ENCODE results near the gene NPAS3. TPM values are rescaled to one million over a fixed set of nuclear protein-coding genes. Genes with fewer than 3 reads are reported as not detected.

Gene NPAS3
- total and polyA plus RNA-seq, 2 donors (not counting 3 experiments of a cell fraction or from before 2014, with no cell fraction given): 0.10 to 0.13 TPM

GRCh38 chr14:33689680-33690079 is 751.0 kb downstream of the NPAS3 start:
- H2AFZ ChIP-seq (ENCODE audit: low read depth, low read length): no peak overlapping the region
- DNase-seq (ENCODE audit: low read depth, low spot score) (no peak), FAIRE-seq (no peak)
- no peaks in the 10 kb centered on the region for H4K20me1 ChIP-seq (replicated peaks; ENCODE audit: control insufficient read depth, extremely low read depth, insufficient read depth, low read length)
- H3K4me2 ChIP-seq (ENCODE audit: insufficient read depth, low read length): no peak overlapping the region
- H3K9ac ChIP-seq (replicated peaks; ENCODE audit: extremely low read depth, insufficient read depth, low read length): no peak overlapping the region
- no peaks in the 10 kb centered on the region for H3K9me1 ChIP-seq (replicated peaks; ENCODE audit: control insufficient read depth, extremely low read depth, insufficient read depth, low read length)
- no peaks in the 10 kb centered on the region for H3K9me3 ChIP-seq (replicated peaks; ENCODE audit: control insufficient read depth, insufficient read depth, low read length)
- TF ChIP-seq MYC (IDR thresholded peaks at IDR 0.05; ENCODE audit: low read depth, low read length) (no peak), GATA2 (IDR thresholded peaks at IDR 0.05; ENCODE audit: insufficient read depth, insufficient read length, low read depth, low read length) (no peak), POLR2AphosphoS5 (IDR thresholded peaks at IDR 0.05; ENCODE audit: insufficient read depth, low read depth, low read length) (no peak), EZH2 (IDR thresholded peaks at IDR 0.05; ENCODE audit: borderline replicate concordance, low read depth, low read length, severe bottlenecking) (no peak), FOS (IDR thresholded peaks at IDR 0.05; ENCODE audit: borderline replicate concordance, insufficient read depth, low read length) (no peak), JUN (IDR thresholded peaks at IDR 0.05; ENCODE audit: borderline replicate concordance, insufficient read depth, insufficient read length, low read depth) (no peak), MAX (IDR thresholded peaks at IDR 0.05; ENCODE audit: insufficient read depth, insufficient read length) (no peak), POLR2A (IDR thresholded peaks at IDR 0.05; ENCODE audit: low read depth, low read length) (no peak), CTCF (IDR thresholded peaks at IDR 0.05; ENCODE audit: extremely low read depth in 1 of 2, insufficient read depth in 1 of 2, low read depth in 1 of 2, low read length in 2 of 2) (no peak)
- intact Hi-C loops (cut with micrococcal nuclease) (no loop called here), dilution Hi-C loops (cut with MboI; ENCODE audit: extremely low pct_ligation_motif_present, low sequenced_read_pairs) (no loop called here)
- CTCF ChIA-PET: interaction anchor here (1.3 kb wide), 1 partner anchor 13 kb away, joined by 3 read pairs; no protein-coding TSS in a partner anchor
- BruUV-seq (replicated peaks): no TSS peak
- POLR2A ChIA-PET: no interaction called here
- no peaks in the 10 kb centered on the region for H3K27me3 ChIP-seq (ENCODE audit: control insufficient read depth in 2 of 2, insufficient read depth in 2 of 2, low read length in 2 of 2)
- no peak overlapping the region for H3K27ac ChIP-seq (ENCODE audit: insufficient read depth, low read depth, low read length)
- no peak overlapping the region for H3K4me3 ChIP-seq (replicated peaks in 1 of 3; ENCODE audit: insufficient read depth in 1 of 3, low read depth in 1 of 3, low read length in 3 of 3)
- peaks cover 9% of the 10 kb centered on the region for H3K4me1 ChIP-seq (ENCODE audit: control insufficient read depth, extremely low read depth, insufficient read depth, low read length)
- H3K79me2 ChIP-seq (ENCODE audit: control insufficient read depth, insufficient read depth, low read length): no peaks in the 10 kb centered on the region
- H3K36me3 ChIP-seq (ENCODE audit: control insufficient read depth in 2 of 2, extremely low read depth in 1 of 2, insufficient read depth in 2 of 2, low read length in 2 of 2): no peaks in the 10 kb centered on the region

Measured in endothelial cell of umbilical vein (primary cell).